GM19324 (cell line): Measurements from ENCODE around the gene MRPL51.

Experiments
- ATAC-seq: cut with Tn5 transposase; IDR thresholded peaks from one replicate; pipeline ENCODE4 v1.9.1; 2021; ENCODE audit warnings: mild to moderate bottlenecking, moderate library complexity; ENCODE audit not compliant: unreplicated experiment, low FRiP score

Gene MRPL51

DNA sequence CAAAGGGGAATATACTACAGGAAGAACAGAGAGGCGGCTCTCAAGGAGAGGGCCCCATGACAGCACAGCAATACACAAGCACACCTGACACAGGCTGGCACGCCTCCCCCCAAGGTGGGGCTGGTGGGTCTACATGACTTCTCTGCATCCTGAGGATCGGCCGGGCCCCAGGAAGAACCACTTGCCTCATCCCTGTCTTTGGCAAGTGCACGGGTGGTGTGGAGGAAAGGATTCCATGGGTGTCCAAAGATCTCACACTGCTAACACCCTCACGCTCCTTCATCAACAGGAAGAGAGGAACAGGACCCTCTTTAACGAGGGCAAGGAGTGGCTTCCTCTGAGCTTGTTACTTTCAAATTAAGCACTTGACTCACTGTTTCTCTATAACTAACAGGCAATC is 29.8 kb downstream of the MRPL51 start:
- no peak for ATAC-seq

DNA sequence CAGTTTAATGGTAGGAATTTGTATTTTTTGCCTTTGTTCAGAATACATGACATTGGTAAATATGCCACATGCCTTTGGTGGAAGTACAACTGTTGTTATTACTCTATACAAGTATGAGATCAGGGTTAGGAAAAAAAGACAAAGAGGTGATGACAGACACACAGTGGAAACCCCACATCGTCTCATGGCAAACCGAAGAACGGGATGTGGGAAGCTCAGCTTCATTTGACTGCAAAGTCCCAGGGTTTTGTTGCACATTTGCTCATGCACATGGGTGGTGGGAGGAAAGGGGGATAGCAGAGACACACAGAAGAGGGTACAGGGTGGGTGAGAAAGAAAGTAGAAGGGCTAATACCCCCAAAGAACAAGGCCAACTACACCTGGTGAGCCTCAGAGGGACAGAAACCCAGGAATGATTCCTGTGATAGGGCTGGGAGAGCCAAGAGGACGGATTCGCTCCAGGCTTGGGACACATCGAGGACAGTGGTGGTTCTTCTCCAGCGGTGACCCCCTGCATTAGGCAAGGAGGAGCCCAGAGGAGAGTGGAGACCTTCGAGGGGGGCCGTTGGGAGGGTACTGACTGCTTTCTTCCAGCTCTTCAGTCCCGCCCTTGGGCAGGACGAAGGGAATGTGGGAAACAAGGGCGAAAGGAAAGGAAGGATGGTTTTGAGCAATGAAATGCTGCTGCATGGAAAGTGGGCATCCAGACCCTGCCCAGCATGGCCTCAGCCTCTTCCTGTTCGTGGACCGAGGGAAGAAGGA is 30.6 kb downstream of the MRPL51 start:
- no peak for ATAC-seq

- ATAC-seq, result peak; percentile 70
These were observed 31.4 kb downstream of the MRPL51 start for GRCh38 chr12:6461401-6462233.

- no peak for ATAC-seq
These were observed 32.2 kb downstream of the MRPL51 start for GRCh38 chr12:6460751-6461371.

DNA sequence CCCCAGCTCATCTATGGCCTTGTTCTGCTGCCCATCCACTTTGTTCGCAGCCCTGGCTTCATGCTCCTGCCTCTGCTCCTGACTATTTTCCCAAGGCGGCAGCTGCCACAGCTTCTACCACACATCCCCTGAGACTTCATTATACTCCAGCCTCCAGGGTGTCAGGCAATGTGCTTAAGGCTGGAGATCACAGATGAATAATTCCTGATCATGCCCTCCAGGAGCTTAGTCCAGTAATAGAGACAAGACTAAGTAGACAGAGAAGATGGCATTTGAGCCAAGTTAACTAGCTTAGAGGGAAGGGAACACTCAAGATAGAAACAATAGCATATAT is 34.1 kb downstream of the MRPL51 start:
- ATAC-seq, result no peak

- no peak for ATAC-seq
These were observed 34.6 kb downstream of the MRPL51 start for GRCh38 chr12:6458281-6459003.

GRCh38 chr12:6457220-6457945 is 35.7 kb downstream of the MRPL51 start:
- no peak for ATAC-seq

- ATAC-seq, result no peak
These were observed 40.0 kb downstream of the MRPL51 start for GRCh38 chr12:6452944-6453630.

DNA sequence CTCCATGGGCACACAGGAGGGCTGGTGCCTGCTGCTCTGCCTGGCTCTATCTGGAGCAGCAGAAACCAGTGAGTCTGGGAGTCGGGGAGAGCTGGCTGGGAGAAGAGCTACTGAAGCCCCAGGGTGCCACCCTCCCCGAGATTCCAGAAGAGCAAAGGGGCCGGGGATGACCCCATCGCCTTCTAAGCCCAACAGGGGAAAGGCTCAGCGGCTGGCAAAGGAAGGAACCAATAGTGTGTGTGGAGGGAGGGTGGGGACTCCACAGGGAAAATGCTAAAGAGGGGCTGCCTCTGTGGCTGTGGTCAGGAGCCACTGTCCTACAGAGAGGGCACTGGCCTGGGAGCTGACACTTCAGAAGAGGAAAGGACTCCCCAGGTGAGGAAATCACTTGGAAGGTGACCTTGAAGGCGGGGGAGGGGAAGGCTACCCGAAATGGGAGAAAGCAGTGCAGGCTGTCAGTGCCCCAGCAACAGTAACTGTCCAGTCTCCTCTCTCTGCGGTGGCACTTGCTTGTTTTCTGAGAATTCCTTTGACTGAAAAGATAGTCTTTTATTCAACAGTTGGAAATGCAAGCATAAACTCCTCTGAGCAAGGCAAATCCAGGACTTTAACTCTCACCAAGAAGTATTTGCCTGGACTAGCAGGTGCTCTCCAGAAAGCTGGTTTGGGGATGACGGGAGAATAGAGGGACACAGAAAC is 40.7 kb downstream of the MRPL51 start:
- ATAC-seq, result peak; percentile 9

- peak; percentile 56 for ATAC-seq
These were observed 41.5 kb downstream of the MRPL51 start, which contains the start of gene TAPBPL for GRCh38 chr12:6451348-6452244. TAPBPL (plus strand) TSS chr12:6452042; CDS start chr12:6452249, 207 bp downstream.

- no peak for ATAC-seq
These were observed 42.2 kb downstream of the MRPL51 start for GRCh38 chr12:6450869-6451347.

DNA sequence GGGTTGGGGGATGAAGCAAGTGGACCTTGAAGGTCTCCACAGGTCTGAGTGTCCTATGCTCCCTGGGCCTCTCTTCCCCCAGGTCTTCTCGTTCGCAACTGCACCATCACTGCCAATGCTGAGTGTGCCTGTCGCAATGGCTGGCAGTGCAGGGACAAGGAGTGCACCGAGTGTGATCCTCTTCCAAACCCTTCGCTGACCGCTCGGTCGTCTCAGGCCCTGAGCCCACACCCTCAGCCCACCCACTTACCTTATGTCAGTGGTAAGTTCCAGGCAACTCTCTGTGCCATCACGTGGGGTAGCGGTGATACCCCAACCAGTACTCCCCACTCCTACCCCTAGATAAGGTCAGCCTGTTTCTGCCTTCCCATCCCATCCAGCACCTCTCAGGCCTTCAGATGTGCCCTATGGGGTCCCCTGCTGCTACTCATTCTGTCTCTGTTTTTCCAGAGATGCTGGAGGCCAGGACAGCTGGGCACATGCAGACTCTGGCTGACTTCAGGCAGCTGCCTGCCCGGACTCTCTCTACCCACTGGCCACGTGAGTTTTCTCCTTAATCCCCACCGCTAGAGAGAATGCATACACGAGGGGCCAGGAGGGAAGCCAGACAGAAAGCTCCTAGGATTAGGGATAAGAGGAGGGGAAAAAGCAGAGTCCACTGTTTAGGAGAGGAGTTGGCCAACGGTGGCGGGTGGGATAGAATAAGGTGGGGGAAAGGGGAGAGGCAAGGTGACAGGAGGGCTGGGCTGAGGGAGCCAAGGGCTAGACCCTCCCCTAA is 42.8 kb downstream of the MRPL51 start:
- no peak for ATAC-seq

GRCh38 chr12:6444704-6445688 is 48.1 kb downstream of the MRPL51 start, which contains the start of gene CD27:
CD27 (plus strand) TSS chr12:6444955; CDS start chr12:6445096, 141 bp downstream.
- no peak for ATAC-seq

DNA sequence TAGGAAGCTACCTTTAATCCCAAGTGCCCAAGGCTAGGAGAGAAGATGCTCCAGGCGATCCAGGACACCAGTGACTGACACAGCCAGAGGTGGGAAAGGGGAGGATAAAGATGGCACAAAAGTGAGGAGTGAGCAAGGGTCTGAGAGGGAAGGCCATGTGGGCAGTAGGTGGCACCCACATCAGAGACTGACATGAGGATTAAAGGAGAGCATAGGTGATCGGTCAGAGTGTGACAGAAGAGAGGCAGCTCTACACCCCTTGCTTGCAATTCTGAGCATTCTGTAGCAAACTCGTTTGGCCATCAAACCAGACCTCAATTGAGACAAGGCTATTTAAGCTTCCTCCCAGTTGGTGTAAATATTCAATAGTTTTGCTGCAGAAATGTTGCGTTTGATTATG is 49.0 kb downstream of the MRPL51 start:
- ATAC-seq, result no peak

GRCh38 chr12:6443361-6443983 is 49.6 kb downstream of the MRPL51 start:
- ATAC-seq, result no peak
